ENCODE results near the gene RWDD3.

The RWDD3 gene

DNA sequence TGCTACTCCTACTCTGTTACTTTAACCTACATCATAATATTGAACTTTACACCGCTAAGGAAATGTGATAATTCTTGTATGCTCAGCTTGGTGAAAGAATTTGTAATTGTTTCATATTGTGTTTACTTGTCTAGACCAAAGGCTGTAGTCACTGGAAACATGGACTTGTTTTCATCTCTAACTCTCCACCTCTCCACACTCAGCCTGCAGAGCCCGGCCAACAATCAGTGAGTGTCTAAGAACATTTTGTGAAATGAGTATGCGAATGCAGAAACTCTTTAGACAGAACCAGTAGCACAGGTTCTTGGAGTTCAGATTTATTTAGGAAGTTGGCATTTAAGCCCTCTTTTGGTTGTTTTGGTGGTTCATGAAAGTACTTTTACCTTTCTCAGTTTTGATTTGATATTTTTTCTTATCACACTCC lies 3.2 kb upstream of the RWDD3 start:
- Histone ChIP-seq H3K27me3 (ENCODE audit: insufficient read depth, poor library complexity, severe bottlenecking) (no peaks in the 10 kb centered on the region), H3K4me3 (replicated peaks; ENCODE audit: insufficient read depth, low read length) (no peak overlapping the region), H3K27ac (replicated peaks) (no peak overlapping the region)
- DNase-seq (ENCODE audit: low read depth in 1 of 2, low spot score in 1 of 2): no peak
- no peak for TF ChIP-seq SPI1 (IDR thresholded peaks at IDR 0.05; ENCODE audit: borderline replicate concordance, low read depth)
- no peak for TF ChIP-seq POLR2AphosphoS5 (IDR thresholded peaks at IDR 0.05; ENCODE audit: low read depth)
- TF ChIP-seq CTCF (IDR thresholded peaks at IDR 0.05; ENCODE audit: insufficient read depth, low read length): no peak
- TF ChIP-seq, protein P1, sequence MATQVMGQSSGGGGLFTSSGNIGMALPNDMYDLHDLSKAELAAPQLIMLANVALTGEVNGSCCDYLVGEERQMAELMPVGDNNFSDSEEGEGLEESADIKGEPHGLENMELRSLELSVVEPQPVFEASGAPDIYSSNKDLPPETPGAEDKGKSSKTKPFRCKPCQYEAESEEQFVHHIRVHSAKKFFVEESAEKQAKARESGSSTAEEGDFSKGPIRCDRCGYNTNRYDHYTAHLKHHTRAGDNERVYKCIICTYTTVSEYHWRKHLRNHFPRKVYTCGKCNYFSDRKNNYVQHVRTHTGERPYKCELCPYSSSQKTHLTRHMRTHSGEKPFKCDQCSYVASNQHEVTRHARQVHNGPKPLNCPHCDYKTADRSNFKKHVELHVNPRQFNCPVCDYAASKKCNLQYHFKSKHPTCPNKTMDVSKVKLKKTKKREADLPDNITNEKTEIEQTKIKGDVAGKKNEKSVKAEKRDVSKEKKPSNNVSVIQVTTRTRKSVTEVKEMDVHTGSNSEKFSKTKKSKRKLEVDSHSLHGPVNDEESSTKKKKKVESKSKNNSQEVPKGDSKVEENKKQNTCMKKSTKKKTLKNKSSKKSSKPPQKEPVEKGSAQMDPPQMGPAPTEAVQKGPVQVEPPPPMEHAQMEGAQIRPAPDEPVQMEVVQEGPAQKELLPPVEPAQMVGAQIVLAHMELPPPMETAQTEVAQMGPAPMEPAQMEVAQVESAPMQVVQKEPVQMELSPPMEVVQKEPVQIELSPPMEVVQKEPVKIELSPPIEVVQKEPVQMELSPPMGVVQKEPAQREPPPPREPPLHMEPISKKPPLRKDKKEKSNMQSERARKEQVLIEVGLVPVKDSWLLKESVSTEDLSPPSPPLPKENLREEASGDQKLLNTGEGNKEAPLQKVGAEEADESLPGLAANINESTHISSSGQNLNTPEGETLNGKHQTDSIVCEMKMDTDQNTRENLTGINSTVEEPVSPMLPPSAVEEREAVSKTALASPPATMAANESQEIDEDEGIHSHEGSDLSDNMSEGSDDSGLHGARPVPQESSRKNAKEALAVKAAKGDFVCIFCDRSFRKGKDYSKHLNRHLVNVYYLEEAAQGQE (IDR thresholded peaks at IDR 0.05; ENCODE audit: insufficient replicate concordance, low read depth): no peak
- TF ChIP-seq GABPA (IDR thresholded peaks at IDR 0.05; ENCODE audit: low read depth): no peak

GRCh38 chr1:95232646-95233318 lies 1.2 kb upstream of the RWDD3 start:
- Histone ChIP-seq H3K4me3 (replicated peaks; ENCODE audit: insufficient read depth, low read length) (no peak overlapping the region), H3K27me3 (ENCODE audit: insufficient read depth, poor library complexity, severe bottlenecking) (no peaks in the 10 kb centered on the region), H3K27ac (replicated peaks) (no peak overlapping the region)
- TF ChIP-seq SPI1 (IDR thresholded peaks at IDR 0.05; ENCODE audit: borderline replicate concordance, low read depth) (no peak), GABPA (IDR thresholded peaks at IDR 0.05; ENCODE audit: low read depth) (no peak), POLR2AphosphoS5 (IDR thresholded peaks at IDR 0.05; ENCODE audit: low read depth) (no peak), CTCF (IDR thresholded peaks at IDR 0.05; ENCODE audit: insufficient read depth, low read length) (no peak)
- TF ChIP-seq, protein P1 (IDR thresholded peaks at IDR 0.05; ENCODE audit: insufficient replicate concordance, low read depth): no peak
- DNase-seq (ENCODE audit: low read depth in 1 of 2, low spot score in 1 of 2): no peak

DNA sequence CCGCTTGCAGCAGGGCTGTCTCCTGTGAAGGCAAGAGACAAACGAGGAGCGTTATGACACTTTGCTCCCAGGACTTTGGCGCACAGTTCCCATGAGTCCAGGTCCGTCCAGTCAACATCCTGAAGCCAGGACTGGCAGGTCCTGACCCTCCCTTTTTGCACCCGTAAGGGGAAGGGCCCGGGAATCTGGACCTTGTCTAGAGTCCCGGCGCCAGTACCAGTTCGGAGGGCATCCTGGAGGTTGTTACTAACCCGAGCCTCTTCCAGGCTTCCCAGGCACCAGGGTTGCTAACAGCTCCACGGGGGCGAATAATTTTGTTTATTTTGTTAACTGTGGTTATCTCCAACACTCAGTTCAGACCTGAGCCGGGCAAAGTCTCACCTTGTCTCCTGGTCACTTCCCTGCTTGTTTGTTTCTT lies 682 bp upstream of the RWDD3 start:
- no peak for DNase-seq (ENCODE audit: low read depth in 1 of 2, low spot score in 1 of 2)
- H3K27ac ChIP-seq (replicated peaks): no peak overlapping the region

More for the DNA sequence above, 682 bp upstream of the RWDD3 start:
- peak overlapping the region; percentile 94 for H3K4me3 ChIP-seq (replicated peaks; ENCODE audit: insufficient read depth, low read length)
- no peak for TF ChIP-seq GABPA (IDR thresholded peaks at IDR 0.05; ENCODE audit: low read depth)
- no peak for TF ChIP-seq POLR2AphosphoS5 (IDR thresholded peaks at IDR 0.05; ENCODE audit: low read depth)
- TF ChIP-seq, protein P1 (IDR thresholded peaks at IDR 0.05; ENCODE audit: insufficient replicate concordance, low read depth): no peak
- TF ChIP-seq CTCF (IDR thresholded peaks at IDR 0.05; ENCODE audit: insufficient read depth, low read length): no peak
- no peak for TF ChIP-seq SPI1 (IDR thresholded peaks at IDR 0.05; ENCODE audit: borderline replicate concordance, low read depth)
- H3K27me3 ChIP-seq (ENCODE audit: insufficient read depth, poor library complexity, severe bottlenecking): no peaks in the 10 kb centered on the region

Measured in HL-60 (cell line).